ENCODE measurements around the gene RNU2-63P. TPM values are rescaled to one million over a fixed set of nuclear protein-coding genes. Genes with fewer than 3 reads are reported as not detected.

The RNU2-63P gene
- not detected for total RNA-seq

DNA sequence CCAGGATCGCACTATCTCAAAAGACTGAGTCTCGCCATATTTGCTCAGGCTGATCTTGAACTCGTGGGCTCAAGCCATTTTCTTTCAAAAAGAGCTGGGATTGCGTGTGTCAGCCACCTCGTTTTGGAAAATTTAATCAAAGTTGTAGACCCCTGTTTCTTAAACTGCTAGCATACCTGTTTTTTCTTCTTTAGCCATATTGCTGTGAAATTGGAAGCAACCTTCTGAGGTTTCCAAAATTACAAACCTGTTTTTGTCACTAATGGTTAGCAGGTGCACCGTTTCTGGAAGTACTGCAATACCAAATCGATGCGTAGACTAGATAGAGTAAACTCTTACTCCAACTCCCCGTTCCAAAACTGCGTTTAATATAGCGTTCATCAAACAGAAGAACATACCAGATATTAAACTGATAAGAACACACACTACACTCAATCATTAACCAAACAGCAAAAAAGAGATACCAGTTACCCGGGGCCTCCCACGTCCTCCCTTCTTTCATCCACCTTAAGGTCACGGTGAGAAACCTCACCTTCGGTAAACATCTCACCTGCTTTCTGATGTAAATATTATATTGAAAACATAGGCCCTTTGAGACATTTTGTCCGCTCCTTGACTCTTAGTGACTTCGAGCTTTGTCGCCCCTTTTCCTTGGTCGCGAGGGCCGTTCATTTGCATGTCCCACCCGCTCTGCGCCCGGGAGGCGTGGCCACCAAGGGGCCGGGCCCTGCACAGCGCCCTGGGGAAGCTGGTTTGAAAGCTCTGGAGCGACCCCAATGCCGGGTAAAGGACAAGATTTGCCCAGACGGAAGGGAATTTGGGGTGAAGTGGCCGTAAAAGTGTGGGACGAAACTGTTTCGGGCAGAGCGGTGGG is at the start of gene RNU2-63P:
RNU2-63P (minus strand) TSS at position 462 of the 874 bp plus-strand sequence.
- Histone ChIP-seq H3K36me3 (no peaks in the 10 kb centered on the region), H3K4me1 (peaks cover 0 to 6% of the 10 kb centered on the region in 2 donors), H3K27me3 (no peaks in the 10 kb centered on the region), H3K27ac (peak within 1 kb of the TSS; percentile 42 to 71), H3K4me3 (peak within 1 kb of the TSS; percentile 42 to 63), H3K9me3 (no peaks in the 10 kb centered on the region)
- no peak for DNase-seq (ENCODE audit: low spot score)
- TF ChIP-seq, protein P1, sequence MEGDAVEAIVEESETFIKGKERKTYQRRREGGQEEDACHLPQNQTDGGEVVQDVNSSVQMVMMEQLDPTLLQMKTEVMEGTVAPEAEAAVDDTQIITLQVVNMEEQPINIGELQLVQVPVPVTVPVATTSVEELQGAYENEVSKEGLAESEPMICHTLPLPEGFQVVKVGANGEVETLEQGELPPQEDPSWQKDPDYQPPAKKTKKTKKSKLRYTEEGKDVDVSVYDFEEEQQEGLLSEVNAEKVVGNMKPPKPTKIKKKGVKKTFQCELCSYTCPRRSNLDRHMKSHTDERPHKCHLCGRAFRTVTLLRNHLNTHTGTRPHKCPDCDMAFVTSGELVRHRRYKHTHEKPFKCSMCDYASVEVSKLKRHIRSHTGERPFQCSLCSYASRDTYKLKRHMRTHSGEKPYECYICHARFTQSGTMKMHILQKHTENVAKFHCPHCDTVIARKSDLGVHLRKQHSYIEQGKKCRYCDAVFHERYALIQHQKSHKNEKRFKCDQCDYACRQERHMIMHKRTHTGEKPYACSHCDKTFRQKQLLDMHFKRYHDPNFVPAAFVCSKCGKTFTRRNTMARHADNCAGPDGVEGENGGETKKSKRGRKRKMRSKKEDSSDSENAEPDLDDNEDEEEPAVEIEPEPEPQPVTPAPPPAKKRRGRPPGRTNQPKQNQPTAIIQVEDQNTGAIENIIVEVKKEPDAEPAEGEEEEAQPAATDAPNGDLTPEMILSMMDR (IDR thresholded peaks at IDR 0.05): no peak

- Histone ChIP-seq H3K4me1 (peaks cover 0 to under 1% of the 10 kb centered on the region in 2 donors), H3K4me3 (no peak overlapping the region), H3K9me3 (no peaks in the 10 kb centered on the region), H3K27me3 (no peaks in the 10 kb centered on the region), H3K36me3 (no peaks in the 10 kb centered on the region), H3K27ac (no peak overlapping the region)
- TF ChIP-seq, protein P1 (IDR thresholded peaks at IDR 0.05): no peak
- DNase-seq (ENCODE audit: low spot score): no peak
Measured at GRCh38 chr2:88061295-88061694, 44.9 kb upstream of the RNU2-63P start.

GRCh38 chr2:88060907-88061275 is 44.5 kb upstream of the RNU2-63P start:
- Histone ChIP-seq H3K4me1 (peaks cover 0 to 4% of the 10 kb centered on the region in 2 donors), H3K4me3 (no peak overlapping the region), H3K27ac (no peak overlapping the region), H3K9me3 (no peaks in the 10 kb centered on the region), H3K36me3 (no peaks in the 10 kb centered on the region), H3K27me3 (no peaks in the 10 kb centered on the region)
- TF ChIP-seq, protein P1 (IDR thresholded peaks at IDR 0.05): no peak
- DNase-seq (ENCODE audit: low spot score): no peak

GRCh38 chr2:88059979-88060906 is 43.9 kb upstream of the RNU2-63P start:
- DNase-seq (ENCODE audit: low spot score): peak; percentile 38
- Histone ChIP-seq H3K4me3 (no peak overlapping the region), H3K9me3 (no peaks in the 10 kb centered on the region), H3K27me3 (no peaks in the 10 kb centered on the region), H3K27ac (no peak overlapping the region), H3K36me3 (no peaks in the 10 kb centered on the region), H3K4me1 (peaks cover 0 to 5% of the 10 kb centered on the region in 2 donors)
- TF ChIP-seq, protein P1 (IDR thresholded peaks at IDR 0.05): peak; percentile 75 to 85

DNA sequence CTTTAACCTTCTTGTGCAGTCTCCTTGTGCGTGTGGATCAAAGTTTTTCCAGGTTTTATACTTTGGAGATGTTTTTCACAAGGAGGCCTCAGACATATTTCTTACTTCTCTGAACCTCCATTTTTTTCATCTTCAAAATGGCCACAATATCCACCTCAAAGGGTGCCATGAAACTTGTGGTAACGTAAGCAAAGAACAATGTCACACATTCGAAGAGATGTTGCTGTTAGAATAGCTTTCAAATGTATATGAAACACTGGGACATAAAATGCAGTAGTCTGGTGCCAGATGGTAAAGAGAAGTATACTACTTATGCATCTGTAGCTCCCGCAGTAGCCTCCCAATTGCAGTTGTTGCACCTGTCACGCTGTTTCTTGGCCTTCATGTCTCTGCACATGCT is 41.8 kb upstream of the RNU2-63P start:
- no peak overlapping the region for H3K27ac ChIP-seq
- H3K4me3 ChIP-seq: no peak overlapping the region
- no peak for DNase-seq (ENCODE audit: low spot score)
- H3K4me1 ChIP-seq: peaks cover 0 to 21% of the 10 kb centered on the region in 2 donors
- no peaks in the 10 kb centered on the region for H3K9me3 ChIP-seq
- TF ChIP-seq, protein P1 (IDR thresholded peaks at IDR 0.05): no peak
- H3K36me3 ChIP-seq: no peaks in the 10 kb centered on the region
- no peaks in the 10 kb centered on the region for H3K27me3 ChIP-seq
